ENCODE data around the gene RTF1.

RTF1 gene

DNA sequence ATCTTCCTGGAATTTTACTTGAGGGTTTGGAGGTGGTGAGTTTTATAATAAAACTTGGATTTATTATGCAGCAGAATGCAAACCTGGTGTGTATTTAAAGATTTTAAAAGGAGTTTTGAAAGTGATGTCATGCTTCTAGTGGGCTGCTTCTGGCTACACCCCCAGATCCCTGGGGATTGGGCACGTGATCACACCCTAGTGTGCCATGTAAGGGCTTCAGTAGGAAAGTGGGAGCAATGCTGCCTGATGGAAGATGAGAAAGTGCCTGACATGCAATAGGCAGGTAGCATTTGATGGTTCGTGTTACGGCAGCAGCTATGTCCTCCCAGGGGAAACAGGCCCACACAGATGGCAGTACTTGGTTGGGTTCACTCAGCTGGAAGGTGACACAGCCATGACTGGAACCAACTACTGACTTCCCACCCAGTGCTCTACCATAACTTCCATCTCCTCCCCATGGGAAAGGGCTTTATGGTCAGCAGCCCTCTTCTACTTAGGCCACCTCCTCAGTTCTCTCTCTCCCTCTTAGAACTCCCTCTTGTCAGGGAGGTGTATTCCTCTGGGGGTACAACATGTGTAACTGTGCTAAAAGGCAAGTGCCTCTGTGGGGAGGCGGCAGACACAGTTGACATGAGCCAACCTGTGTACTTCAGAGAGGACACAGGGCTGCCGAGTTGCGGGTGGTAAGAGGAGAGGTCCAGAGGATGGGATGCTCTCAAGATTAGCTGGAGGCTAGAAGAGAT lies 82.4 kb downstream of the RTF1 start:
- Histone ChIP-seq H3K9me3 (ENCODE audit: control insufficient read depth, insufficient read depth, low read length) (no peaks in the 10 kb centered on the region), H3K79me2 (ENCODE audit: control insufficient read depth, low read length) (no peaks in the 10 kb centered on the region), H3K4me2 (ENCODE audit: low read length) (no peak overlapping the region), H3K9me2 (replicated peaks; ENCODE audit: control insufficient read depth, low read length) (no peaks in the 10 kb centered on the region), H3K4me3 (ENCODE audit: low read length) (no peak overlapping the region), H3K27ac (ENCODE audit: low read depth, low read length) (no peak overlapping the region), H3K27me3 (ENCODE audit: control insufficient read depth, low read length) (peaks cover 84% of the 10 kb centered on the region), H3F3A (ENCODE audit: control insufficient read depth, insufficient read depth) (no peaks in the 10 kb centered on the region), H4K20me1 (ENCODE audit: control insufficient read depth, insufficient read depth, low read depth, low read length) (no peaks in the 10 kb centered on the region), H3K36me3 (ENCODE audit: control insufficient read depth, low read length) (no peaks in the 10 kb centered on the region), H3K4me1 (ENCODE audit: control insufficient read depth, low read length) (peaks cover 37% of the 10 kb centered on the region)
- TF ChIP-seq, protein P1, sequence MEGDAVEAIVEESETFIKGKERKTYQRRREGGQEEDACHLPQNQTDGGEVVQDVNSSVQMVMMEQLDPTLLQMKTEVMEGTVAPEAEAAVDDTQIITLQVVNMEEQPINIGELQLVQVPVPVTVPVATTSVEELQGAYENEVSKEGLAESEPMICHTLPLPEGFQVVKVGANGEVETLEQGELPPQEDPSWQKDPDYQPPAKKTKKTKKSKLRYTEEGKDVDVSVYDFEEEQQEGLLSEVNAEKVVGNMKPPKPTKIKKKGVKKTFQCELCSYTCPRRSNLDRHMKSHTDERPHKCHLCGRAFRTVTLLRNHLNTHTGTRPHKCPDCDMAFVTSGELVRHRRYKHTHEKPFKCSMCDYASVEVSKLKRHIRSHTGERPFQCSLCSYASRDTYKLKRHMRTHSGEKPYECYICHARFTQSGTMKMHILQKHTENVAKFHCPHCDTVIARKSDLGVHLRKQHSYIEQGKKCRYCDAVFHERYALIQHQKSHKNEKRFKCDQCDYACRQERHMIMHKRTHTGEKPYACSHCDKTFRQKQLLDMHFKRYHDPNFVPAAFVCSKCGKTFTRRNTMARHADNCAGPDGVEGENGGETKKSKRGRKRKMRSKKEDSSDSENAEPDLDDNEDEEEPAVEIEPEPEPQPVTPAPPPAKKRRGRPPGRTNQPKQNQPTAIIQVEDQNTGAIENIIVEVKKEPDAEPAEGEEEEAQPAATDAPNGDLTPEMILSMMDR (IDR thresholded peaks at IDR 0.05; ENCODE audit: low read depth, low read length, poor library complexity, severe bottlenecking), result no peak
- no peak for TF ChIP-seq EZH2phosphoT487 (IDR thresholded peaks at IDR 0.05; ENCODE audit: borderline replicate concordance, low read length)

GRCh38 chr15:41501191-41501917 lies 84.5 kb downstream of the RTF1 start:
- Histone ChIP-seq H3F3A (ENCODE audit: control insufficient read depth, insufficient read depth) (no peaks in the 10 kb centered on the region), H3K79me2 (ENCODE audit: control insufficient read depth, low read length) (no peaks in the 10 kb centered on the region), H4K20me1 (ENCODE audit: control insufficient read depth, insufficient read depth, low read depth, low read length) (no peaks in the 10 kb centered on the region), H3K9me3 (ENCODE audit: control insufficient read depth, insufficient read depth, low read length) (no peaks in the 10 kb centered on the region), H3K27ac (ENCODE audit: low read depth, low read length) (no peak overlapping the region), H3K27me3 (ENCODE audit: control insufficient read depth, low read length) (peaks cover 63% of the 10 kb centered on the region), H3K9me2 (replicated peaks; ENCODE audit: control insufficient read depth, low read length) (no peaks in the 10 kb centered on the region), H3K4me1 (ENCODE audit: control insufficient read depth, low read length) (peaks cover 25% of the 10 kb centered on the region), H3K4me2 (ENCODE audit: low read length) (peak overlapping the region; percentile 64), H3K36me3 (ENCODE audit: control insufficient read depth, low read length) (no peaks in the 10 kb centered on the region), H3K4me3 (ENCODE audit: low read length) (peak overlapping the region; percentile 51)
- no peak for TF ChIP-seq EZH2phosphoT487 (IDR thresholded peaks at IDR 0.05; ENCODE audit: borderline replicate concordance, low read length)
- TF ChIP-seq, protein P1 (IDR thresholded peaks at IDR 0.05; ENCODE audit: low read depth, low read length, poor library complexity, severe bottlenecking), result no peak

DNA sequence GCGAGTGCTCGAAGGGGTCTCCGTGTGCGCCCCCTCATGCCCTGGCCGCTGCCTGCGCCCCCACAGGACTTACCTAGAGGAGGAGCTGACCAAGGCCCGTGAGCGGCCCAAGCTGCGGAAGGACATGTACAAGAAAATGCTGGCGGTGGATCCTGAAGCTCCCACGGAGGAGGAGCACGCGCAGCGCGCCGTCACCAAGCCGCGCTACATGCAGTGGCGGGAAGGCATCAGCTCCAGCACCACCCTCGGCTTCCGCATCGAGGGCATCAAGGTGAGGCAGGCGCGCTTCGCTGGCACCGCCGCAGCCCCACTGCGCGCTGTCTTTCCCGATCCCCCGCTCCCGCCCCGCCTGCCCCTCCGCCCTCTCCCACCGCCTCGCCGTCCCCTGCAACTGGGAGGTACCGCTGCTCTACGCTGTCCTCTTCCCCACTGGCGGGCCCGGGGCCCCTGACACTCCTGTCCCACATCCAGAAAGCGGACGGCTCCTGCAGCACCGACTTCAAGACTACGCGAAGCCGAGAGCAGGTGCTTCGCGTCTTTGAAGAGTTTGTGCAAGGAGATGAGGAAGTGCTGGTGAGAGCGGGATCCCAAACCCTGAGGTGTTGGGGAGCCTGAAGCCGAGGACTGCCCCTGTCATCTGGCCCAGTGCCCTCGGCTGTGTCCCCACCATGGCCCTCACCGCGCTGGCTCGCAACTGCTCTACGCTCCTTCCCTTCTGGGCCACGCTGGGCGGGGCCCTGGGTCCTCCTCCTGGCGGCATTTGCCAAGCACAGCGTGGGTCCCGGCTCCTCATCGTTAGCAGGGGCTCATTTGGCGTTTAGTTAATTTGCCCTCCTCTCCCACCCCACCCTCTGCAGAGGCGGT lies 85.3 kb downstream of the RTF1 start:
- H3K27ac ChIP-seq (ENCODE audit: low read depth, low read length), result no peak overlapping the region
- no peaks in the 10 kb centered on the region for H3K9me3 ChIP-seq (ENCODE audit: control insufficient read depth, insufficient read depth, low read length)
- no peaks in the 10 kb centered on the region for H3K79me2 ChIP-seq (ENCODE audit: control insufficient read depth, low read length)
- no peaks in the 10 kb centered on the region for H3K9me2 ChIP-seq (replicated peaks; ENCODE audit: control insufficient read depth, low read length)
- H3K27me3 ChIP-seq (ENCODE audit: control insufficient read depth, low read length), result peaks cover 55% of the 10 kb centered on the region
- H3K4me1 ChIP-seq (ENCODE audit: control insufficient read depth, low read length), result peaks cover 25% of the 10 kb centered on the region
- no peaks in the 10 kb centered on the region for H4K20me1 ChIP-seq (ENCODE audit: control insufficient read depth, insufficient read depth, low read depth, low read length)
- TF ChIP-seq, protein P1 (IDR thresholded peaks at IDR 0.05; ENCODE audit: low read depth, low read length, poor library complexity, severe bottlenecking), result no peak
- peak; percentile 57; the same call in 1 of the 2 replicates for TF ChIP-seq EZH2phosphoT487 (IDR thresholded peaks at IDR 0.05; ENCODE audit: borderline replicate concordance, low read length)
- no peaks in the 10 kb centered on the region for H3K36me3 ChIP-seq (ENCODE audit: control insufficient read depth, low read length)
- H3F3A ChIP-seq (ENCODE audit: control insufficient read depth, insufficient read depth), result no peaks in the 10 kb centered on the region
- H3K4me2 ChIP-seq (ENCODE audit: low read length), result peak overlapping the region; percentile 64
- H3K4me3 ChIP-seq (ENCODE audit: low read length), result peak overlapping the region; percentile 51

Data from DOHH2 (cell line).